Fibroblast of peridontal ligament (primary cell): ENCODE measurements around the gene TMEM200A.

Source experiments
- DNase-seq: peaks from one replicate; pipeline ENCODE4 v3.0.0-alpha.2; 2010; ENCODE audit errors: extremely low read depth

TMEM200A gene

DNA sequence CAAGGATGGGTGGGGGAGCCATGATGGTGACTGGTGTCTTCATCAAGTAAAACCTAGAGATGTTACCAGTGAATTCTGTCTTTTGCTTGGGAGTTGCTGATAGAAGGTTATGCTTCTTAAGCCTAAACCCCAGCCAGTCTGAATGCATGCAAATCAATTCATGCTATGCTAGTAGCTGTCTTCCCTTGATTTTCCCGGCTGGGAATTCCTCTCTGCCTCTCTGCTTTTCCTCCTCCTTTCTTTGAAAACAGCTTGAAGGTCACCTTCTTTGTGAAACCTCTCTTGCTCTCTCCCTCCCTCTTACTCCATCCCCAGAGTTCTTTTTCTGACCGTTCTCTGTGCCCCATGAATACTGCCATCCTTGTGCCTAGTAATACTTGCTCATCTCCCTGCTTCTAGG, 58.9 kb downstream of the TMEM200A start:
- DNase-seq: no peak

DNA sequence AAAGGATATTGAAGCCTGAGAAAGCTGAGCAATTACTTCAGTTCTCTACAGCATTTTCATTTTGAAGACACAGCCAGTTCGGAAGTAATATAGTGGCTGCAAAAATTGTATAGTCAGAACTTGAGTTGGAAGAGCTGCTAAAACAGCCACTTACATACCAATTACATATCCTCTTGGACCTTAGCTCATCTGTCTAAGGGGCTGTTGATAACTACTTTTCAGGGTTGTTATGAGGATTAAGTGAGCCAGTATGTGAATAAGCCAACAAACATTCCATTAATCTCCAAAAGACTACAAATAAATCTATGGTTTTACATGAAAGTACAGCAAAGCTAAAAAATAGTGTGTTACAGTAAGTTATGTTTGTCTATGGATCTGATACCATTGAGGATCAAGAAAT, 59.7 kb downstream of the TMEM200A start:
- DNase-seq: peak; percentile 18

DNA sequence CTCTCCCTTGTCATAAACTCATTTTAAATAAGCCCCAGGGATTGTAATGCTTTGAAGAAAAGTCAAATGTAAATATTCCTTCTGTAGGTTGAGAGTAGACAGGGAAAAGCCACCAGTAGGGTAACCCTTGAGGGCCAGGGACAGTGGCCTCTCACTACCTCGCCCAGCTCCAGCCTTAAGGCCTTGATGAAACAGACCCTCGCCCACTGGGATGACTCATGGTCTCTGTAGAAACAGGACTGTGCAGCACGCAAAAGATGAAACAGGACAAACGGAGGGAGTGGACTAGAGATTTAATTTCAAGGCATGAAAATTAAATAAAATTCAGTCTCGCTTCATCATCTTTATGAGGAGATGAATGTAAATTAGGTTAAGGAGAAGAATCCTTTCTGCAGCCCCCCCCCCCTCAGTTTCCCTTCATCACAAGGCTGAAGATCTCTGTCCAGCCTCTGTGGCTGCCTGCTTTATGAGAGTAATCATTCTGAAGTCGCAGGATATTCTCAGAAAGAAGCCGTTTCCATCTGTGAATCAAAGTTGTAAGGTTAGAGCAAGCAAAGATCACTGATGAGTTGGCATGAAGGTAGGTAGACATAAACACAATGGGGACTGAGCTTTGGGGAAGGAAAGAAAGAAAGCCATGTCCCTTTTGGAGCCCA, 60.4 kb downstream of the TMEM200A start:
- peak; percentile 30 for DNase-seq

DNA sequence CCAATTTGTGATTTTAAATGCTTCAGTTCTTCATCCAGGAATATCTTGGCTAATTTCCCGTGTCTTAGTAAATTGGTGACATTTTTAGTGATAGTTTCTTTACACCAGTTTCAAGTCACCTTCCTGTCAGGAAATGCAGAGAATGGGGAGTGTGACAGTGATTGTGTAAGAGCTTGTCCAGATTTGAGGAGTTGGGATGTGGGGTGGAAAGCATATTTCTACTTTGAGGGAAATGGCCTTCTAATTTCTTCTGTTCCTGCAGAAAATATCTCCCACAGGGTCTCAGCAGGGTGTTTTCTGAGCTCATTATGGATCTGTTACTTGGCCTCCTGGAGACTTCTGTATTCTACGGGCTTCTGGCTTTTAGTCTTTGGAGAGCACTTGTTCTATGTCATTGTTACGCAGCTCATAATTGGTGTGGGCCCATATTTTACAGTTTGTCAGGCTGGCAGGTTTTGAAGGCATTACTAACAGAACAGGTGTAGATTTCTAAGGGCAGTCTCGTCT, 65.6 kb downstream of the TMEM200A start:
- no peak for DNase-seq

DNA sequence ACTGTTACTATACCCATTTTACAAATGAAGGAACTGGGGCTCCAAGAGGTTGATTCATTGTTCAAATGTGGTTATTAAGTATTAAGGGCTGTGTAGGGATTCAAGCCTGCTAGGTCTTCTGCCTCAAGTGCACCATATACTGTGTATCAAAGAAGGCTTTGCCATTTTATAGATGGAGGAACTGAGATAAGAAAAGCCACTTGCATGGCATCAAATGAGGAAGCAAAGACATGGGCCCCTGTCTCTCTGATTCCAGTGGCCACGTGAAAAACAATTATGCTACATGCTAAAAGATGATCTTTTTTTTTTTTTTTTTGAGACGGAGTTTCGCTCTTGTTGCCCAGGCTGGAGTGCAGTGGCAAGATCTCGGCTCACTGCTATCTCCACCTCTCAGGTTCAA, 67.0 kb downstream of the TMEM200A start:
- no peak for DNase-seq

DNA sequence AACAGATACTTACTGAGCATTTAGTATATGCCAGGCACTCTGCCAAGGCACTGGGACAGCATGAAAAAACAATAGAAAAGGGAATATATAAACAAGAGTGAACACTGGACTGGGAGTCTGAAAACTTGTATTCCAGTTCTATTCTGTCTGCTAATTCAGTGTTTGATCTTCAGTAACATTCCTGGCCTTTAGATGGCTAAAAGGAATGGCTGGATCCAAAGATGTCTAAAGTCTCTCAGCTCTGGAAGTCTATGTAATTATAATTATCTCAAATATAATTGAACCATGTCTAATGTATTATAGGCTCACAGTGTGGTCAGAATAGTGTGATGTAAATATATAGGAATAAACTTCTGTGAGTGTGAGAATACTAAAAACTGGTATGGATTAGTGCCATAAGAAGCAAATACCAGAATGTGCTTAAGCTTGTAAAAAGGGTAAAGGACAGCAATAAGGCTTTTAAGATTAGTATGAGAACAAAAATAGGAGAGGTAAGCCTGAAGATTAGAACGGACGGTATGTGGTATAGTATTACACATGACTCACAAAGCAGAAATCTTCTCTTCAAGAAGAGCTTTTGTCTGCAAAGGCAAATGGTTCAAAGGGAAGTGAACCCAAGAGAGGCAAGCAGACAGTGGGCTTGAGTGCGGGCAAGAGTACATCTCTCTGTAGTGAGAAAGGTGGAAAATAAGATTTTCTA, 68.5 kb downstream of the TMEM200A start:
- DNase-seq: peak; percentile 37

DNA sequence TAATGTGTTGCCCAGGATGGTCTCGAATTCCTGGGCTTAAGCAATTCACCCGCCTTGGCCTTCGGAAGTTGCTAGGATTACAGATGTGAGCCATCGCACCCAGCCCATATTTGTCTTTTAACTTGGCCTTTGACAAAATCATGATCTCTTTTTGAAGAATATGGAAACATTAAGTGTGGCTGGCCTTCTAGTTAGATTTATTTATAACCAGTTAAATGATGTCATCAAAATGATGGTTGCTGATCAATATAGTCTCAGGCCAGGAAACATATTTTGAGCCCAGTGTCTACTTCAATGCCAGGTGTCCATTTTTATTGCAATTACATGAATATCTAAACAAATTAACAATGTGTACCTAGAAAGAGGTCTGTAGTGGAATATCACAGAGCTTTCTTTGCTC, 69.4 kb downstream of the TMEM200A start:
- no peak for DNase-seq

DNA sequence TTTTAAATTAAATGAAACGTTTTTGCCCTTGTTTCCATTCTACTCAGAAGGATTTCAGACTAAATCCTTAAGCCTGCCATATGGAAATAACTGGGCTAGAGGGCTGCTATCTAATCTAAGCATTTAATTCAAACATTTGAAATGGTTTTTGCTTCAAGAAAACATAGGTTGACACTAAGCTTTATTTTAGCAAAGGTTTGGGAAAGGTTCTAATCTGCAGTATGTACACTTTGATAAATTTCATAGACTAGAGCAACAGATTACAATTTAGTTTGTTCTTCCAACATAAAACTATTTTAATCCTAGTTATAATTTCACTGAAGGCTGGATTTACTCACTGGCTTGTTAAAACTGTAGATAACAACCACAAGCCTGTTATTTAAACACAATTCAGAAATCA, 72.1 kb downstream of the TMEM200A start:
- no peak for DNase-seq

DNA sequence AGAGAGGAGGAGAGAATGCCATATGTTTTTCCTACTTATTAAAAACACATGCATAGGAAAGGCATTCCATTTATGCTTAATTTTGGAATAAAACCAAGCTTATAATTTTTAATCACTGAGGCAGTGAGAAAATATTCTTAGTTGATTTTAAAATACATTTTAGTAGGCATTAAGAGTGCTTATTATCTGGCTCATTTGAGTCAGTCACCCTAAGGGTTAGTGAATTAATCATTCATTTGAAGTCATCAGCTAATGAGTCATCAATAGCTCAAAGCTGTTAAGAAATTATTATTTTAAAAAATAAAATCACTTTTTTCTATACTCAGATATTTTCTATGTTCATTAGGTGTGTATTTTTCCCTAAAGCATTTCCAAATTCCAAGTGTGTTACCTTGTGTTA, 81.6 kb downstream of the TMEM200A start:
- no peak for DNase-seq

DNA sequence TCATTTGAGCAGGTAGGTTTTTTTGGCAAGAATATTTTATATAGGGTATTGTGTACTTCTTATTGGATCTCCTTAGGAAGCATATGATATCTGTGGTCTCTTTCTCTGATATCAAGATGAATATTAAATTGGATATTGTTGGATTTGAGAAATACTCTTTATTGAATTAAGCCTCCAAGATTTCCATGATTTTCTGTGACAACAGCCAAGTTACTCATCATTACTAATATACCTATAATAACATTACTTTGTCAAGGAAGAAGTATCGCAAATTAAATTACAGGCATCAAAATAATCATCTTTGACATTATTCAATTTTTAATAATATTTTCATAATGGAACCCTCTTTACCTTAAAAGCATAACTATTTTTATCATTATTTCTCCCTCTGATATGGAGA, 86.5 kb downstream of the TMEM200A start:
- DNase-seq: no peak

DNA sequence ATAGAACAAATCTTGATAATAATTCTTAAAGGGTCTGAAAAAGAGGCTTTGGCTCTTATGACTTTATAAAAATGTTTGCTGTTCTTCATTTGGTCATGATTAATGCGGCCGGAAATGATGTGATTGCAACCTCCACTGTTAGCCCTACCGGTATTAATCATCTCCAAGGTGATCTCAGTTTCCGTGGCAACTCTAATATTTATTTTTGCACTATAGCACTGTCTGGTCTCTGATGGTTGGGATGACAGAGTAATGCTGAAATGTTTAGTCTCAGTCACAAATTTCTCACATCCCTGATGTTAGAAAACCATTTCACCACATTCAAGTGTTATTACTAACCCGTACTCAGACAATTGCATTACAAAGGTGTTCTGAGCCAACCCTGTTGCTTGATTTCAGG, 87.4 kb downstream of the TMEM200A start:
- DNase-seq: no peak

DNA sequence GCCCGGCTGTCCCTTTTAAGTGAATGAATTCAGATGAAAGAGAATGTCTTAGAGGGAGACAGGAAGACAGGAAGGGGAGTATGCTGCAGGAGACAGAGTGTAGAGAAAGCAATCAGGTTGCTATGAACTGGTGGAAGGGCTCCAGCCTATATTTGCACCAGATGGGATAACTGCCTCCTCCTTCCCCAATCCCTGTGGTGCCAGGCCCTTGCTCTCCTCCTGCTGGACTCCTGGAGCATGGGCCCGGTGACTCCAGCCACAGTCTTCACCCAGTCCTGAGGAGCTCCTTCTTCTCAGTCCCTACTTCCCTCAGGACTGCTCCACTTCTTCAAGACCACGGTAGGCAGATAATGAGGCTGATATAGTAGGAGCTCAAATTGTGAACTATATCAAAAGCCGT, 91.8 kb downstream of the TMEM200A start:
- peak; percentile 54 for DNase-seq

DNA sequence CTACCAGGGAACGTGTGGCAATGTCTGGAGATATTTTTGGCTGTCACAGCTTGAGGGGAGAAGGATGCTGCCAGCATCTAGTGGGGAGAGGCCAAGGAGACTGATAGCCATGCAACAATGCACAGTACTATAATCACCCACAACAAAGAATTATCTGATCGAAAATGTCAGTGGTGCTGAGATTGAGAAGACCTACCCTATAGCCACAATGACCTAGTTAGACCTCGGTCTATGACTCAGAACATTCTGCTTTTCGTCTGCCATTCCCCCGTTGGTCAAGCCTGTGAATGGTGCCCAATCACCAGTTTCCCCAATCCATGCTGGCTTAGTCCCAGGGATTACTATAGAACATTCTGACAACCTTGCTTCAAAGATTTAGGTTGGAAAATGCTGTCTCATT, 93.5 kb downstream of the TMEM200A start:
- DNase-seq: no peak

DNA sequence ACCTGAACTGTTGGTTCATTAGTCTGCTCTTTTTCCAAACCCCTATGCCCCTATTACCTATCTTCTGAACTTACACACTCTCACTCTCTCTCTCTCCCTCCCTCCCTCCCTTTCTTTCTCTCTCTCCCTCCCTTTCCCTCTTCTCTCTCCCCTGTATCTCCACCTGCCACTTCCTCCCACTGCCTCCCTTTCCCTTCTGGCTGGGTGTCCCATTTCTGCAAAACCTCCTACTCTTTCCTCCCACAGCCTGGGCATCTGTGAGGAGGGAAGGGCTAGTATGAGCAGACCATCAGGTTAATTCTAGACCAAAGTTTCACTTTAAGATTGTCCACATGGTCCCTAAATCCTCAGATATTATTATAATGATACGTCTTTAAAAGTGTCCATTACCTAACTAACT, 95.1 kb downstream of the TMEM200A start:
- DNase-seq: no peak

DNA sequence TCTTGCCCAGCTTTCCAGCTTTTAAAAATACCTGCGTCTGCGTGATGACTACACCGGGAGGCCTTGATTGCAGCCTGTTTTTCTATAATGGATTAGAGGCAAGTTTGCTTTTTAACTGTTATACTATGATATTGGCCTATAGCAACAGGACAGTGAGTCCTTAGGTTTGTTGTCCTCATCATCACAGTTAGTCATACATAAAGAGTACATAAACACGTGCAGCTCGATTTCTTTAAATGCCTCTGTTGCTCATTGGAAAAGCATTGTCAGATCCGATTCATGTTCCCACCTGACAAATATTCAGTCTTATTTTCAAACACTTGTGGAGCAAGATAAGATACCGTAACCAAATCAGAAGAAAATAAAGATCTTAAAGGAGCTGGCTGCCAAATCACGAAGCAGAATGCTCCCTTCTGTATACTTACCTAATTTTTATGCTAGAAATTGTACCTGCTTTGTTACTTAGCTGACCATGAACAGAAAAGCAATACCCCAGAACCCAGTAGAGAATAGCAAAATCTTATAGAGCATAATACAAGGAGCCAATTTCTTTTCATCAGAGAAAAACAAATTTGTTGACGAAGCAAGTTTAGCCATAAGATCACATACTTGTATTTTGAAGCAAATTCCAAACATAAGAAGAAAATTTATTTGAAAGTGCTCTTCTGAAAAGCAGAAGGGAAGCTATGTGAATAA, 100.4 kb downstream of the TMEM200A start:
- DNase-seq: no peak

DNA sequence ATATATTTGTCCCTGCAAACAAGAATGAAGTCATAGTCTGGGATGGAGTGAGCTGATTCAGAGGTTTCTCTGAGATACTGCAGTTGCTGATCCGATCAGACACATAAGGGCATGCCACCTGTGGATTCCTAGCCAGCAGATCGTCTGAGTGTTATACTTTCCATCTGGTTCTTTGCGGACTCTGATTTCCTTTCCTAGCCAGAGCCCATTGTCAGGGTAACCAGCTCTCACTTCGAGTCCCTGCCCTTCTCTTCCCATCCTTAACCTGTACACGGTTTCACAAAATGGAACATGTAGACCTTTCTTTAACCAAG, 100.9 kb downstream of the TMEM200A start:
- no peak for DNase-seq

DNA sequence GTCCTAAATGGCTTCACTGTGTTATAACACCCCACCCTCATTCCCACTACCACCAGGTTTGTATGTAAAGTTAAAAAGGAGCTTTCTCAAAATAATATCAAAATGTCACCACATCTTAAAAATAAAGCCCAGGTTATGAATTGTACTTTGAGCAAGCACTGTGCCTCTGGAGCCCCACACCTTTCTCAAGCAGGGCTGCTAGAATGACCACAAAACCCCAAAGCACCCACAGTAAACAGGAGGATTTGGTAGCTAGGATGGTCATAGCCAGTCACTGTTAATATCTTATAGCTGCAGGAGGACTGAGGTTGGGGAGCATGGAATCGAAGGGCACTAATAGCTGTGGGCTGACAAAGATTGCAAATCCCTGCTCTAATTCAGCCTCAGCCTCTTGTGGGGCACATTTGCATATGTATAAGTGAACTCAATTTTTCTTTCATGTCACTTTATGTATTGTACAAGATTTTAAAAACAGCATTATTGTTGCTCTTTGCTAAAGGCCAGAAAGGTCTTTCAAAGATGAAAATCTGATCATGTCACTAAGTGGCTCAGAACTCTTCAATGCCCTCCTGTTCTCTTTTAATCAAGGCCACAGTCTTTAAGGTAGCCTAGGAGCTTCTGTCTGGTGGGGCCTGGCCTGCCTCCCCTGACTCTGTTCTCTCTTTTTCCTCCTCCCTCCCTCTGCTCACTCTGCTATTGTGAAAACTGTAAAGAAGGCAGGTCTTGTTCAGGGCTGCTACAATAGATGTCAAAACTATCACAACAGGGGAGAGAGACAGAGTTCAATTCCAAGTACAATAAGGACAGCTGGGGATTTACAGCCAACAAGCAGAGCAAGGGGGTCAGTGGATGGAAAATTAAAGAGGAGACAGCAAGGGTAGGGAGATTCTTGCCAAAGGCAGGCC, 101.6 kb downstream of the TMEM200A start:
- no peak for DNase-seq

DNA sequence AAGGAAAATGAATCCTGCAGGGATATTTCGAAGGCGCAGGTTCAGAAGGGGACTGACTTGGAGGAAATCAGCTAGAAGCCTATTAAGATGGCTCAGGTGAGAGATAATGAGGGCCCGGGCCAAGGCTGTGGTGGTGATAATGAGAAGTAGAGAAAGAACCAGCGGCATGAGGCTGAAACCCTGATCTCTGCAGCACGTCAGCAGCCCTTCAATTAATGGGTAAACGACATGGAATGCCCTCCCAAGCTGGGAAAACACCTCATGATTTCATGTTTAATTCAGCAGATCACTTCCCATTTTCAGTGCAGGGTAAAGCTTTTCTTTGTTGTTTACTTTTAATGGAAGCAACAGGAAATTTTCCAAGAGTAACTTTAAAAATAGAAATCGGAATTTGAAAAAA, 104.9 kb downstream of the TMEM200A start:
- DNase-seq: no peak

DNA sequence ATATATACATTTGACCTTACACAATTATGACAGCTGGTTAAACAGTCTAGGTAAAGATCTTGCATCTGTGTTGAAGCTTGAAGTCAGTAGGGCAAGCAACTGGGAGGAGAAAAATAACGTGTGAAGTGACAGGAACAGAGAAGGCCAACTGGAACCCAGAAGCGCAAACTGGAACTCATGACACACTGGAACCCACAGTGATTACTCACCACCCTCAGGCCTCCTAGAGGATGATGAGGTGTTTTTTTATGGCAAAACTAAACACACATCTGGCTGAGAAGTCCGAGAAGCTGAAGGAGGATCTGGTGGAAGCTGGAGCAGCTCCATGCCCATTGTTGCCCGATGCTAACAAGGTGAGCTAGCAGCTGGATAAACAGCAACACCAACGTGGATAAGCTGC, 108.1 kb downstream of the TMEM200A start:
- peak; percentile 43 for DNase-seq

DNA sequence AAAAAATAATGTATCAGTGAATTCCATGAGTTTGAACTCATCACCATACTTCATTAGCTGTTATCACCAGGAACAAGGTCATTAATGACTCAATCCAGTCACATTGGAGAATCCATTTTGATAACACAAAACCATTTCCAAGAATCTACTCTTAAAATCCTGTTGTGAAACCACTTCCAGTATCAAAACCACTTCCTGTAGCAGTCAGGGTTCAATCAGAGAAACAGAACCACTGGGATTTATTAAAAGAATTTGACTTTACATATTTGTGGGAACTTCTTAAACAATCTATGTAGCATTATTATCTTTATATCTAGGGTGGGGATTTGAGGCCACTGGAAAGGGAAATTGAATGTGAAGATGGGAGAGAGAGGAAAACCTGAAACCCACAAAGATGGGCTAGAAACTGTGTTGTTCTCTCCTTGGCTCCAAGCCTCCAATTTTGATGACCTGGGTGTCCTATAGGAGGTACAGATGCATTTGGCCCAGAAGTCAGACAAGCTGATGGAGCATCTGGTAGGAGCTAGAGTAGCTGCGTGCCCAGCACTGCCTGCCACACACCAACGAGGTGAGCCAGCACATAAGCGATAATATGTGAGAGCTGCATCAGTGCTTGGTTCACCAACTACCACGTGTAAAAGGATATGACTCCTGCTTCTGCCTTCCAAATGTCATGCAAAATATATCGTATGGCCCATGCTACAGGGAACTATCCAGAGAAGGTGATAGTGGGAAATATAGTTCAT, 117.0 kb downstream of the TMEM200A start:
- DNase-seq: peak; percentile 60

DNA sequence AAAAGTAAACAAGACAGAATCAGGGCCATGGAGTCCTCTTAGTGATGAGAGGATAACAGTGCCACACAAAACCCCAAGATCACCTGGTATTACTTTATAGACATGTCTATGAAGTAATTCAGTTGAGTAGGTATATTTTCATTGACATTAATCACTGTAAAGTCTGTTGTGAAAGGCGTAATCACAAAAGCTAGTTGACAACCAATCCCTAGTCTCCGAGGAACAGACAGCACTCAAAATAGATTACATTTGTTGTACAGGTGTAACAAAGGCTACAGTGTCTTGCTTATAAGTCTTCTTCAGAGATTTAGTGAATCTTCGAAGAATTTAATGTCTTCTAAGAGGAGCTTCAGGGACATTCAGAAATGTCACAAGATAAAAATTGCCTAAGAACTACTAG, 120.1 kb downstream of the TMEM200A start:
- no peak for DNase-seq
